ENCODE results near the gene ARAP3. TPM values are rescaled to one million over a fixed set of nuclear protein-coding genes. Genes with fewer than 3 reads are reported as not detected.
"Not testable (repeated sequence)": the region's sequence is repeated elsewhere in the genome, so short reads cannot be mapped to it uniquely, and the experiment has no call there.

ARAP3 gene
- total RNA-seq, 1 donor from 2014 or later, result 35.2 TPM

- H3K4me1 ChIP-seq, result peaks cover 72% of the 10 kb centered on the region
- H3K36me3 ChIP-seq, result no peaks in the 10 kb centered on the region
- intact Hi-C loops (cut with DNase I), result no loop called here
- no peaks in the 10 kb centered on the region for H3K9me3 ChIP-seq
- ATAC-seq, result no peak
- no peak for DNase-seq
- H3K4me3 ChIP-seq, result no peak overlapping the region
- no peak overlapping the region for H3K27ac ChIP-seq
- TF ChIP-seq CTCF (IDR thresholded peaks at IDR 0.05), result no peak
- H3K27me3 ChIP-seq (ENCODE audit: low read depth), result no peaks in the 10 kb centered on the region
Measured at GRCh38 chr5:141611289-141611688, 70.7 kb downstream of the ARAP3 start.

- peaks cover 75% of the 10 kb centered on the region for H3K4me1 ChIP-seq
- H3K27ac ChIP-seq; H3K27me3 ChIP-seq (ENCODE audit: low read depth); H3K4me3 ChIP-seq; ATAC-seq; DNase-seq; H3K9me3 ChIP-seq; H3K36me3 ChIP-seq; intact Hi-C loops (cut with DNase I): not testable (repeated sequence)
Measured at GRCh38 chr5:141609921-141610320, 72.1 kb downstream of the ARAP3 start.

- Histone ChIP-seq H3K27ac (peak overlapping the region; percentile 39), H3K4me1 (peaks cover 84% of the 10 kb centered on the region), H3K27me3 (ENCODE audit: low read depth) (no peaks in the 10 kb centered on the region), H3K9me3 (no peaks in the 10 kb centered on the region), H3K4me3 (no peak overlapping the region), H3K36me3 (no peaks in the 10 kb centered on the region)
- intact Hi-C loops (cut with DNase I), result no loop called here
- ATAC-seq (no peak), DNase-seq (no peak)
- TF ChIP-seq CTCF (IDR thresholded peaks at IDR 0.05), result no peak
Measured at GRCh38 chr5:141609044-141609443, 73.0 kb downstream of the ARAP3 start.

- no peak for TF ChIP-seq CTCF (IDR thresholded peaks at IDR 0.05)
- ATAC-seq, result peak; percentile 26 to 57
Measured at GRCh38 chr5:141608557-141608956, 73.5 kb downstream of the ARAP3 start.

GRCh38 chr5:141608046-141608445 is 74.0 kb downstream of the ARAP3 start:
- Histone ChIP-seq H3K27me3 (ENCODE audit: low read depth) (no peaks in the 10 kb centered on the region), H3K4me1 (peaks cover 90% of the 10 kb centered on the region), H3K36me3 (no peaks in the 10 kb centered on the region), H3K4me3 (no peak overlapping the region), H3K27ac (peak overlapping the region; percentile 39), H3K9me3 (no peaks in the 10 kb centered on the region)
- intact Hi-C loops (cut with DNase I), result no loop called here
- DNase-seq, result no peak
- ATAC-seq, result no peak
- no peak for TF ChIP-seq CTCF (IDR thresholded peaks at IDR 0.05)

More at GRCh38 chr5:141608557-141608956, 73.5 kb downstream of the ARAP3 start:
- Histone ChIP-seq H3K27ac (peak overlapping the region; percentile 39), H3K36me3 (no peaks in the 10 kb centered on the region), H3K4me3 (no peak overlapping the region), H3K9me3 (no peaks in the 10 kb centered on the region), H3K27me3 (ENCODE audit: low read depth) (no peaks in the 10 kb centered on the region), H3K4me1 (peaks cover 89% of the 10 kb centered on the region)
- no peak for DNase-seq
- intact Hi-C loops (cut with DNase I), result no loop called here

GRCh38 chr5:141605523-141606277 is 76.3 kb downstream of the ARAP3 start:
- no peaks in the 10 kb centered on the region for H3K36me3 ChIP-seq
- intact Hi-C loops (cut with DNase I), result no loop called here
- peak overlapping the region; percentile 81 for H3K27ac ChIP-seq
- H3K4me1 ChIP-seq, result peaks cover 92% of the 10 kb centered on the region
- ATAC-seq, result peak; percentile 81 to 90
- peak overlapping the region; percentile 8 for H3K4me3 ChIP-seq
- no peaks in the 10 kb centered on the region for H3K9me3 ChIP-seq
- TF ChIP-seq CTCF (IDR thresholded peaks at IDR 0.05), result no peak
- no peaks in the 10 kb centered on the region for H3K27me3 ChIP-seq (ENCODE audit: low read depth)
- DNase-seq, result peak; percentile 59
